ENCODE data around the gene TMED3. TPM values are rescaled to one million over a fixed set of nuclear protein-coding genes. Genes with fewer than 3 reads are reported as not detected.
"Not testable (repeated sequence)": the region's sequence is repeated elsewhere in the genome, so short reads cannot be mapped to it uniquely, and the experiment has no call there.

The TMED3 gene
- total RNA-seq, 1 donor from 2014 or later, result 20.6 TPM

GRCh38 chr15:79314811-79315210 is 3.9 kb downstream of the TMED3 start:
- ATAC-seq, result no peak
- intact Hi-C loops (cut with DNase I), result no loop called here
- DNase-seq (ENCODE audit: low spot score), result no peak

DNA sequence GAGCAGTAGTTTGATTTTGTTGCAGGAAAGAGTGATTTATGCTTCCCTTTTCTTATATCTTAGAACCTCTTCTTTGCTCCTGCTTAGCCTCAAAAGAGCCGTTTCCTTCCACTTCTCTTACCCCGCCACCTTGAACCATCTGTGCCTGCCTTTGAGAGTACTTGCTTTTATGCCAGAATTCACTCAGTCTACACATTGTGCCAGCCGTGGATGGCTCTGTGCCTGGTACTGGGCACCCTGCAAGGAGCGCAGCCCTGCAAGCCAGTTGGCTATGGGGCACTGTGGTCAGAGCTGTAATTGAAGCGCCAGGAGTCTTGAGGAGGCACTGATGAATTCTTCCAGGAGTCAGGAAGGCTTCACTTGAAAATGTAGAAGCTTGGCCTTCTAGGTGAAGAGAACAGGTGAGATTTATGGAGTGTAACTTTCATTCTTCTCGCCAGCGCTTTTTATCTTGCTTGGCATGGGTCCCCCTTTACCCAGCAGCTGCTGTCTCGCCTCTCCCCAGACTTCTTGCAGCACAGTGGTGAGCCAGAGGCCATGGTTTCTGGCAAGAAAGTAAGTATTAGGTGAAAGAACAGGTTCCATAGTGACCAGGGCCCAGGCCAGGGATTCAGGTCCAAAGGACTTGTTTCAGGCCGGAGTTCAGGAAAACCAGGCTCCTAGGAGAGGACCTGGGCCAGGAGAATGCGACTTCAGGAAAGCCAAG is 4.9 kb downstream of the TMED3 start:
- intact Hi-C loops (cut with DNase I), result no loop called here
- no peak for ATAC-seq

DNA sequence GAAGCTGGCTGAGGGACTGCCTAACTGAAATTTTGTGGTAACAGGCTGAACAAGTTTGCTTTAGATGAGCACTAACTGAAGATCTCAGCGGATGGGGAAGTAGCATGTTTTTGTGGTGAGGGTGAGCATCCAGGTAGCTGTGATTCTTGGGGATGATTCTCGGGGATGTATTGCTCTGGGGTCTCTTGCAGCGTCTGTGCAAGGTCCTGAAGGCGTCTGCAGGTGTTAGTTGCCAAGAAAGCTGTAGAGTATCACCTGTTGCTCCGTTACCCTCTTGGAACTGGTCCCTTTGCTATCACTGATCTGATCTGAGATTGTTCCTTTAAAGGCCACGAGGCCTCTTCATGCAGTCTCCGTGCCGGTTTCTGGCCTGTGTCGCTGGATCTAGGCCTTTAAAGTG is 6.0 kb downstream of the TMED3 start:
- intact Hi-C loops (cut with DNase I), result no loop called here
- DNase-seq (ENCODE audit: low spot score) (no peak), ATAC-seq (no peak)

More for the DNA sequence above, 4.9 kb downstream of the TMED3 start:
- DNase-seq (ENCODE audit: low spot score), result no peak

- intact Hi-C loops (cut with DNase I); DNase-seq (ENCODE audit: low spot score): not testable (repeated sequence)
Measured at GRCh38 chr15:79319973-79320372, 9.1 kb downstream of the TMED3 start.

DNA sequence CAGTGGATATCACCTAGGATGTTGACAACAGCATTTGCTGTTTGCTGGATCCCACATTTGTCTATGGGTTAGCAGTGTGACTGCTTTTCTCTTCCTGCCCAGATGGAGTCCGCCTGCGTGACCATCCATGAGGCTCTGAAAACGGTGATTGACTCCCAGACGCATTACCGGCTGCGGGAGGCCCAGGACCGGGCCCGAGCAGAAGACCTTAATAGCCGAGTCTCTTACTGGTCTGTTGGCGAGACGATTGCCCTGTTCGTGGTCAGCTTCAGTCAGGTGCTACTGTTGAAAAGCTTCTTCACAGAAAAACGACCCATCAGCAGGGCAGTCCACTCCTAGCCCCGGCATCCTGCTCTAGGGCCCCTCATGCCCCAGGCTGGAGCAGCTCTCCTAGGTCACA is 11.0 kb downstream of the TMED3 start:
- DNase-seq (ENCODE audit: low spot score), result no peak
- no peak for ATAC-seq
- intact Hi-C loops (cut with DNase I), result no loop called here

More at GRCh38 chr15:79319973-79320372, 9.1 kb downstream of the TMED3 start:
- not testable (repeated sequence) for ATAC-seq

- DNase-seq (ENCODE audit: low spot score) (no peak), ATAC-seq (no peak)
- intact Hi-C loops (cut with DNase I), result no loop called here
Measured at GRCh38 chr15:79322306-79322705, 11.4 kb downstream of the TMED3 start.

DNA sequence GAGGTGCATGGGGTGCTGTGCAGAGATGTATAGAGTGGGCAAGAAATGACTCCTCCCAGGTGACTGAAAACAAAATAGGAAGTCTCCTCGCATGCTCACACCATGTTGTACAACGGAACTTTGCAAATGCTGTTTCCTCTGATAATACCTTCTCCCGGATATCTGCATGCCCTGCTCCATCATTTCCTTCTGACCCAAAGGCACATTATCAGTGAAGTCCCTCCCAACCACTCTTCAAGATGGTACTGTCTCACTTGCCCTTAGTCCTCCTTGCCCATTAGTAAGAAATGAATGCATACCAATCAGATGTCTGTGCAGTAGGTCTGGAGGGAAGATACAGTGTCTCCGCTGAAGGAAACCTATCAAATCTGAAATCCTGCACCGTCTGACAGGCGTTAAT is 12.0 kb downstream of the TMED3 start:
- intact Hi-C loops (cut with DNase I), result no loop called here
- ATAC-seq (no peak), DNase-seq (ENCODE audit: low spot score) (no peak)

- intact Hi-C loops (cut with DNase I), result no loop called here
- ATAC-seq (no peak), DNase-seq (ENCODE audit: low spot score) (no peak)
Measured at GRCh38 chr15:79329171-79329611, 18.3 kb downstream of the TMED3 start.

GRCh38 chr15:79332824-79333510 is 22.1 kb downstream of the TMED3 start:
- no peak for ATAC-seq
- intact Hi-C loops (cut with DNase I), result no loop called here
- no peak for DNase-seq (ENCODE audit: low spot score)

GRCh38 chr15:79337591-79337990 is 26.7 kb downstream of the TMED3 start:
- intact Hi-C loops (cut with DNase I), result no loop called here
- DNase-seq (ENCODE audit: low spot score) (no peak), ATAC-seq (no peak)

- intact Hi-C loops (cut with DNase I), result no loop called here
- DNase-seq (ENCODE audit: low spot score) (no peak), ATAC-seq (no peak)
Measured at GRCh38 chr15:79339588-79340314, 28.8 kb downstream of the TMED3 start.

GRCh38 chr15:79340315-79340602 is 29.3 kb downstream of the TMED3 start:
- no peak for DNase-seq (ENCODE audit: low spot score)
- ATAC-seq, result no peak
- intact Hi-C loops (cut with DNase I), result no loop called here

- no peak for DNase-seq (ENCODE audit: low spot score)
- ATAC-seq, result no peak
- intact Hi-C loops (cut with DNase I), result no loop called here
Measured at GRCh38 chr15:79341396-79341795, 30.5 kb downstream of the TMED3 start.

- DNase-seq (ENCODE audit: low spot score), result no peak
- no peak for ATAC-seq
- intact Hi-C loops (cut with DNase I), result no loop called here
Measured at GRCh38 chr15:79349525-79349924, 38.6 kb downstream of the TMED3 start.

DNA sequence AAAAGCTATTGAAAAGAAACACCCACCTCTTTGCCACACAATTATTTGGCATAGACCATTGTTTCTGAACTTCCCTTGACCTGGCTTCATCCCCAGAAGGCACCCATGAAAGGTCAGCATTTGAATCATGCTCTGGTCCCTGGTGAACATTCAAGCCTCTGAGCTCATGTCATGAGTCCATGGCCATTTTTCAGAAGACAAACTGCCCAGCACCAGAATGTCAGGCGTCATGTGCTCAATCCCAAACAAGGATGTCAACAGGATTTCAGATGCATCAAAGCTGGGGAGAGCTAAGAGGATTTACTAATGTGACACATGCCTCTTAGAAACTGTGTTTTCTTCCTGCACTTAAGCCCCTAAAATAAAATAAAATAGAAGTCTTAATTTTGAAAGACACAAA is 41.3 kb downstream of the TMED3 start:
- ATAC-seq (no peak), DNase-seq (ENCODE audit: low spot score) (no peak)
- intact Hi-C loops (cut with DNase I), result no loop called here

DNA sequence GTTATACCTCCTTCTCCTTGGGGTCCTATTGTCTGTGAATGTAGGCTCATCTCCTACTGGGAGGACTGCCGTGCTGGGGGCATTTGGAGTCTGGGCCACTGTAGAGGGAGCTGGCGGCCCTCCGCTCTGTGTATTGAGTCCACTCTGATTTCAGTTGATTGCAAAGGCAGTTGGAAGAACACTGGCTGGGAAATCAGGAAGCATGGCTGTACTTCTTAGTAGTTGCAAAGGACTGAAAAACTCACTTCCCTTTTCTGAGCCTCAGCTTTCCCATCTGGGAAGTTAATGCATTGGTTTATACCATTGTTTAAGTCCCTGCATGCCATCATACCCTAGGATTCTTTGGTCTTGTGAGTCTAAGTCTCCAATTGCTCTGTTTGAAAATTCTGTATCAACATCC is 46.7 kb downstream of the TMED3 start:
- intact Hi-C loops (cut with DNase I), result no loop called here
- no peak for ATAC-seq
- no peak for DNase-seq (ENCODE audit: low spot score)

DNA sequence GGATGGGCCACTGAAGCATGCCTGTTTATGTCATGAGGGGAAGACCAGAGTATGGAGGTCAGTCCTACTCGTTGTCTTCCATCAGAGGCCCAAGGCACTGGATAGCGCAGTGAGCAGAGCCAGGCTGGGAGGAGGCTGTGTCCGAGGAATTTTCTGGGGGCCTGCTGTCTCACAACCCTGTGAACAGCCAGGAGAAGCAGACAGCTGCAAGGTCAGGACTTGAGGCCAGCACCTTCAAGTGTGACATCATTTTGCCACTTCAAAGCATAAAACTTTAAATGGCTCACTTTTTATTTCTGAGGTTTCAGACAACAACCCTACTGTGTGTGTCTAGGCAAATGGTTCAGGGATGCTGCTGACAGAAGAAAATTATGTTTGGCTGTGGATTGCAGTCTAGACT is 47.2 kb downstream of the TMED3 start:
- DNase-seq (ENCODE audit: low spot score), result no peak
- intact Hi-C loops (cut with DNase I), result no loop called here

GRCh38 chr15:79364571-79365240 is 53.8 kb downstream of the TMED3 start:
- DNase-seq (ENCODE audit: low spot score) (no peak), ATAC-seq (no peak)
- intact Hi-C loops (cut with DNase I), result no loop called here

More for the DNA sequence above, 47.2 kb downstream of the TMED3 start:
- no peak for ATAC-seq

- intact Hi-C loops (cut with DNase I), result no loop called here
- DNase-seq (ENCODE audit: low spot score), result no peak
- ATAC-seq, result no peak
Measured at GRCh38 chr15:79365765-79366164, 54.9 kb downstream of the TMED3 start.

- ATAC-seq, result no peak
- no peak for DNase-seq (ENCODE audit: low spot score)
- intact Hi-C loops (cut with DNase I), result no loop called here
Measured at GRCh38 chr15:79366691-79367090, 55.8 kb downstream of the TMED3 start.
